ENCODE results near the gene S100A4. TPM values are rescaled to one million over a fixed set of nuclear protein-coding genes. Genes with fewer than 3 reads are reported as not detected.
"Not testable (repeated sequence)": the region's sequence is repeated elsewhere in the genome, so short reads cannot be mapped to it uniquely, and the experiment has no call there.

The S100A4 gene
- total RNA-seq (2014; rRNA removed; shearing (Covaris generic)) = 2.9 and 12.3 TPM in 2 replicates

DNA sequence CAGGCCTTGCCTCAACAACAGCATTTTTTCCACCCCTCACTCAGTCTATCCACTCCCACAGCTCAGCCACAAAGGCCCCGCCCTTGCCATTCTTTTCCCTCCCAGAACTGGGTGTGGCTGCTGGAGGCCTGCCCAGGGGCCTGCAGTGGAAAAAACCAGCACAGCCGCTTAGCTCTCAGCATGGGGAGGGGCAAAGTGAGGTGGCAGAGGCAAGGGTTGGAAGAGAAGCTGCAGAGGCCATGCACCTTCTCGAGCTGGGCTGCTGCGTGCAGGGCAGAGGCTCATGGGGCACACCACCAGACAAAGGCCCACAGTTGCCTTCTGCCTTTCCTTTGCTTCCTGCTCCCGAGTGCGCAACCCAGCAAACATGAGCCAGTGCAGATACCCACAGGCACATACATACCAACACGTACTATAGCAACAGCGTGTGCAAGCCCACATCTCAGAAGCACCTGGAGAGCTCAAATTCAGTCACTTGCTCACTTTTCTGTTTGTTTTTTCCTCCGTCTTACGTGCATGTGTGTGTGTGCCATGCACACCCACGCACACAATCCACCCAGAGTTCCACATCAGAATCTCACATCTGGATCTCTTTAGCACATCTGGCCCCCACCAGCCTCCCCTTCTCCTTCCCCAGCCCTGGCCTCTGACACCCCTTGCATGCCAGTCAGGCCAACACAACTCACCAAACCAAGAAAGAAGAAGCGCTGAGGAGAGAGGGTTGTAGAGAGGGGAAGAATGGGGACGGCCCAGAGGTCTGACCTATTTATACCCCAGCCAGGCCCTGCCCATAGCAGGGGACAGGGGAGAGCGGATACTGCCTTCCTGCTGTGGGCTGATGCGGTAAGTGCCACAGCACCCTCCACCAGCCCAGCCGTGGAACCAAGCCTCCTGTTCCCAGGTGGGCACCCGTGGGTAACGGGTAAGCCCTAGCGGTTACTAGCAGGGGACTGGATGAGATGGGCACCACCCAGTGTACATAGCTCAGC is at the start of gene S100A4:
Gene S100A4 (minus strand): TSS at position 740 of the 989 bp plus-strand sequence. CDS start 1,012 bp downstream, outside the sequence.
- DNase-seq (ENCODE audit: low read depth) = peak; percentile 97

- DNase-seq (ENCODE audit: low read depth) = no peak
These were observed 47.1 kb upstream of the S100A4 start for GRCh38 chr1:153592748-153593147.

DNA sequence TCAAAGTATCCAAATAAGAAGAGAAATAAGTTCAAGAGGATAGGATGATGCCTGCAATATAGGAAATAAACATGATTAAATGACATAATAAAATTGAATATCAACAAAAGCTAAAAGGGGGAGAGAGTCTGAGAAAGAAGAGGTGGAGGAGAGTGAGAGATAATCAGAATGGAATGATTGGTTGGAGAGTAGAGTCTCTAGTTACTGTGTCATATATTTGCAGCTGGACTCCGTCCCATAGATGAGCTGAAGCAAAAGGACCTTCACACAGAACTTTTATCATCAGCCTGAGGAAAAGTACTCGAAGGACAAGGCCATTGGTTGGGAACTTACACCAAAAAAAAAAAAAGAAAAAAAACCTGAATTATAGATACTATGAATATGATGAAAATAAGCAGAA is 42.9 kb upstream of the S100A4 start:
- no peak for DNase-seq (ENCODE audit: low read depth)

DNA sequence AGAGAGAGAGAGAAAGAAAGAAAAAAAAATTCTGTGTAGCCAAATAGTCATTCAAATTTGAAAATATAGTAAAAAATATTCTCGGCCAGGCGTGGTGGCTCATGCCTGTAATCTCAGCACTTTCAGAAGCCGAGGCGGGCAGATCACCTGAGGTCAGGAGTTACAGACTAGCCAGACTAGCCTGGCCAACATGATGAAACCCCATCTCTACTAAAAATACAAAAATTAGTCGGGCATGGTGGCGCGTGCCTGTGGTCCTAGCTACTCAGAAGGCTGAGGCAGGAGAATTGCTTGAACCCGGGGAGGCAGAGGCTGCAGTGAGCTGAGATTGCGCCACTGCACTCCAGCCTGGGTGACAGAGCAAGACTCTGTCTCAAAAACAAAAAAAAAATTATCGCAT is 42.4 kb upstream of the S100A4 start:
- DNase-seq (ENCODE audit: low read depth) = not testable (repeated sequence)

GRCh38 chr1:153587314-153587713 is 41.7 kb upstream of the S100A4 start:
- peak; percentile 84 for DNase-seq (ENCODE audit: low read depth)

DNA sequence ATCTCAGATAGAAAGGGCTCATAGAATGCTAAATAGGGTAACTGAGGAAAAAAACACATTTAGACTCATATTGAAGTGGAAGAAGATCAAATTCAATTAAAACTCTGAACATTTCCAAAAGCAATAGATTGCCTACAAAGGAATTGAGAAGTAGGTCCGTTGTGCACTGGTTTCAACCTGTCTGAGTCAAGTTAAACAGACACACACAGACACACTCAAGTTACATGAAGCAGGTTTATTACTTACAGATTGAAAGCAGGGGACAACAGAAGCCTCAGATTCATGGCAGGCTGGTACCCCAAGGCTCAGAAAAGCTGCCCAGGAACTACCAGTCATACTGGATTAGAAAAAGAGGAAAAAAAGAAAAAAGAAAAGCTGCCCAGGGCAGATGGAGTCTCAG is 40.7 kb upstream of the S100A4 start:
- DNase-seq (ENCODE audit: low read depth) = no peak

- DNase-seq (ENCODE audit: low read depth) = no peak
These were observed 39.4 kb upstream of the S100A4 start for GRCh38 chr1:153585006-153585405.

DNA sequence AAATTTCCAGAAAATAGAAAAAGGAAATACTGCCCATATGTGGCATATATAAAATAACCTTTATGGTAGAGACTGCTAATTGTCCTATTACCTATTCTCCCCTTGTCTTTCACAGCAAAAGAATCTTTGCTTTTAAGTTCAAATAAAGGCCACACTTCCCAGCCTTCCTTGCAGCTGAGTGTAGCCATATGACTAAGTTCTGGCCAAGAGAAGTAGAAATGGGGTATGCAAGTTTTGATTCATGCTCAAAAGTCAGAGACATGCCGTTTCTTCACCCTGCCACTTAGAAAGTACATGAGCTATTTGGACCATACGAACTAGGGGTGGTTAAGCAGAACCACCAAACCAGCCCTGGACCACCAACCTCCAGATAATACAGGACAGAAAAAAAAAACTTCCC is 38.4 kb upstream of the S100A4 start:
- no peak for DNase-seq (ENCODE audit: low read depth)

GRCh38 chr1:153583514-153583913 is 37.9 kb upstream of the S100A4 start:
- DNase-seq (ENCODE audit: low read depth) = not testable (repeated sequence)

GRCh38 chr1:153582836-153583235 is 37.2 kb upstream of the S100A4 start:
- DNase-seq (ENCODE audit: low read depth) = not testable (repeated sequence)

DNA sequence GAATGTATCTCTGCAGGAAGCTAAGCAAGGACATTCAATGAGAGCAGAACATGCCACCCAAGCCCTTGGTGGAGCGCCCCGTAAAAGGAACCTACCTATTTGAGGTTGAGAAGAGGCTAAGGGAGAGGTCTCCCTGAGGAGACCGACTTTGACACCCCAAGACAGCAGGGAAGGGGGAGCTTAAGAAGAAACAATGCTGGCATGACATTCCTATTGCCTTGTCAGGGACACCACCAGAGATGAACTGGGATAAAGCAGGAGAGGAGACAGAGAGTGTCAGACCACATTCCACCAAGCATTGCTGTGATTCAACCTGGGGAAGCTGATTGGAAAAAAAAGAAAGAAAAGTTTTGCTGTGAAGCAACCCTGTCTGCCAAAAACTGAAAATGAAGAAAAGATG is 33.3 kb upstream of the S100A4 start:
- no peak for DNase-seq (ENCODE audit: low read depth)

- no peak for DNase-seq (ENCODE audit: low read depth)
These were observed 32.9 kb upstream of the S100A4 start for GRCh38 chr1:153578490-153578889.

DNA sequence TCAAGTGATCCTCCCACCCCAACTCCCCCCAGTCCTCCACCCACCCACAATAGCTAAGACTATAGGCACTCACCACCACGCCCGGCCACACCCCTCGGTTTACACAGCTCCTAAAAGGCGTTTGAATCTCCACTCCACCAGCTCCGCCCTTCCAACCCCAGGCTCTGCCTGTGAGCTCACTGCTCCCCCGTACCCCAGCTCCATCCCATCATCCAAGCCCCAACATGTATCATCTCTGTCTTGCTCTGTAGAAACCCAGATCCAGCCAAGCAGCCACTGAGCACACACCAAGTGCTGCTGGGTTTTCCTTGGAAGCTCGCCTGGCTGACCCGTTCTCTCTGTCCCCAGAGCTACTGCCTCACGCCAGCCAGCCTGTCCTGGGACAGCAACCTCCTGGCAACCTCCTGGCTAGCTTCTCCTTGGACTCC is 32.0 kb upstream of the S100A4 start:
- no peak for DNase-seq (ENCODE audit: low read depth)

GRCh38 chr1:153577138-153577537 is 31.5 kb upstream of the S100A4 start:
- DNase-seq (ENCODE audit: low read depth) = no peak

- not testable (repeated sequence) for DNase-seq (ENCODE audit: low read depth)
These were observed 29.9 kb upstream of the S100A4 start for GRCh38 chr1:153575497-153575896.

GRCh38 chr1:153575081-153575491 is 29.5 kb upstream of the S100A4 start:
- DNase-seq (ENCODE audit: low read depth) = not testable (repeated sequence)

DNA sequence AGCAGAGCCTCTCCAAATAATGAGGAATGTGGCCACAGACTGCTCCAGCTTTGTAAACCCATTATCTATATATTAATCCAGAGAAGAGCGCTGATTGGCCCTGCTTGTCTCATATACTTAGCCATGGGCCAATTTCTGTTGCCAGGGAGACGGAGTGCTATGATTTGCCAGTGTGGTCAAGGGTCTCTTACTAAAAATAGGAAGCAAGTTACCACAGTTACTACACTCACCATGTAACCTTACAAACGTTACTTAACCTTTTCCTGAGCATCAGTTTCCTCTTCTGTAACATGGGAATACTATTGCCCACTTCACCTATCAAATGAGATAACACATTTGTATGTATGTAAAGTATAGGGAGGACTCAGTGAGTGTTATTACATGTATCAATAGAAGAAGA is 27.7 kb upstream of the S100A4 start:
- no peak for DNase-seq (ENCODE audit: low read depth)

DNA sequence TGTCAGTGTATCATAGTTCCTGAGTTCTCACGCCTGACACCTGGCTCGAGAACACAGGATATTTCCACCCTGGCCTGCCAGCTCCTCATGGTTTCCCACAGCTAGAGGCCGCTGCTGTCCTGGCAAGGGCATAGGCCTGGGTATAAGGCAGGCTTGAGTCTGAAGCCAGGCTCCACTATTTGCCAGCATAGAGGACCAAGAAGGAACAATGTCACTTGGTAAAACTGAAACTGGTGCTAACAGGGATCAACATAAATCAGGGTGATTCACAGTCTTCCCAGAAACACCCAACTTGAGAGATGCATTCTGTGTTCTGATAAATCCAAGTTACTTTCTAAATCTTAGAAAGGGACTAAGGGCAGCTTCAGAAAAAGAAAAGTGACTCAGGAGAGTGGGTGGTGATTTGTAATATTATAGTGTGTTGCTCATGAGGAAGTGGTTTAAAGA is 27.0 kb upstream of the S100A4 start:
- DNase-seq (ENCODE audit: low read depth) = peak; percentile 92

DNA sequence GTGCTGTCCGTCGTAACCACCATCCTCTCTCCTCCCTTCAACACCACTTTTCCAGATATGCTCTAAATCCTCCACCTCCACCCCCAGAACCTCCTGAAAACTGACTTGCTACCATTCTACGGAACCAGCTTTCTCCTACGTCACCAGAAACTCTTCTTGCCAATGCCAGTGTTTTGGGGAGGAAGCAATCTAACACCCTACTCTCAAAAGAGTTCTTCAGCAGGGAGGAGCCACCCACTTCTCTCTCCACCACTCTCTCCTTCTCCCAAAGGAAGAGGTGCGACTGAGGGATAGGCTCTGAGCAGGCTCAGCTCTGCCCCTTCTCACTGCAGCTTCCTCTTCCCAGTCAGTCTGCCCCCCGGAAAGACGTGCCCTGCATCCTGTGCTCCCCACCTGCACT is 26.1 kb upstream of the S100A4 start:
- DNase-seq (ENCODE audit: low read depth) = no peak

DNA sequence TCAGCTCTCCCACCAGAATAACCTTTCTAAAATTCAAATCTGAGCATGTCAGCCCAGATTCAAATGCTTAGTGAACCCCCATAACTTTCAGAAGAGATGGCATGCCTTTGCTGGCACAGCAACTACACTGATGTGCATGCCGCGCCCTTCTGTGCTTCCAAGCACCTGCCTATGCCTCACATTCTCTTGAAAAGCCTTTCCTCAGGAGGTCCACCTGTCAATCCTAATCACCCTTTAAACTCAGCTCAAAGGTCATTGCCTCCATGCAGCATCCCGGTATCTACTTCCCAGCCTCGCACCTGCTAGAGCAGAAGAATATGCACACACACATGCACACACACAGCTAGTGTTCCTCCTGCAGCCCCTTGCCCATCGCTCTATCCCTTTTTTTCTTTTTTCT is 25.3 kb upstream of the S100A4 start:
- no peak for DNase-seq (ENCODE audit: low read depth)

DNA sequence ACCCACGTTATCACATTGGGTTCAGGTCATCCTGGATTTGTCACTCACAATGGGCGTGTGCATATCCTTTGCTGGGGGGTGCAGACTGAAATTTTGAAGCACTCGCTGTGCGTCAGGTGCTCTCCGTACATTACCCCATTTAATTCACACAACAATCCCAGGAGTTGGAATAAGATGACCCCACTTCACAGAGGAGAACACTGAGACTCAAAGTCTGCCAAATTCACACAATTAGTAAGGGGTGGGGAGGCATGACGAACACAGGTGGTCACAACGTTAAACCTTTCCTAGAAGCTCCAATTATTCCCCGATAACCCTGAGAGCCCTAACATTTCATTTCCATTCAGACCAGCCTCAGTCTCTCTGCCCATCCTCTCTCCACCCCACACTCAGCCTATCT is 23.9 kb upstream of the S100A4 start:
- DNase-seq (ENCODE audit: low read depth) = no peak

GRCh38 chr1:153568367-153569099 is 22.9 kb upstream of the S100A4 start:
- DNase-seq (ENCODE audit: low read depth) = peak; percentile 93

Measured in M059J (cell line).